RWPE2 (cell line): ENCODE measurements around the gene MRPS31.

ENCODE experiments used
- ATAC-seq: fragments of 200-7000 bp; cut with Tn5 transposase; 3 replicates; pipeline ENCODE4 v1.9.1; 2021; ENCODE audit warnings: low read depth
- DNase-seq: peaks from one replicate; pipeline ENCODE4 v3.0.0-alpha.2; 2020; ENCODE audit warnings: low spot score
- H3K27ac ChIP-seq: fragments of 450-650 bp; 2 replicates; pipeline ENCODE4 v1.5.1; 2017; ENCODE audit warnings: mild to moderate bottlenecking; ENCODE audit not compliant: poor library complexity, severe bottlenecking
- H3K27me3 ChIP-seq: fragments of 250-450 bp; sonication (Bioruptor Pico); 2 replicates; pipeline ENCODE4 v1.5.1; 2021; ENCODE audit warnings: mild to moderate bottlenecking, moderate library complexity; ENCODE audit not compliant: insufficient read depth, poor library complexity, severe bottlenecking
- H3K36me3 ChIP-seq: fragments of 250-450 bp; sonication (Bioruptor Pico); 2 replicates; pipeline ENCODE4 v1.5.1; 2020; ENCODE audit warnings: low read depth, mild to moderate bottlenecking, moderate library complexity
- H3K4me1 ChIP-seq: fragments of 250-450 bp; sonication (Bioruptor Pico); 2 replicates; pipeline ENCODE4 v1.5.1; 2021; ENCODE audit warnings: mild to moderate bottlenecking, moderate library complexity; ENCODE audit not compliant: insufficient read depth, poor library complexity, severe bottlenecking
- H3K4me3 ChIP-seq: fragments of 250-450 bp; sonication (Bioruptor Pico); 2 replicates; pipeline ENCODE4 v1.5.1; 2021; ENCODE audit warnings: mild to moderate bottlenecking, moderate library complexity; ENCODE audit not compliant: severe bottlenecking
- H3K9me3 ChIP-seq: fragments of 250-450 bp; sonication (Bioruptor Pico); 2 replicates; pipeline ENCODE4 v1.5.1; 2021; ENCODE audit warnings: mild to moderate bottlenecking, moderate library complexity; ENCODE audit not compliant: severe bottlenecking
- CTCF ChIP-seq: fragments of 450-650 bp; IDR thresholded peaks from one replicate; pipeline ENCODE4 v1.5.1; 2017; ENCODE audit warnings: mild to moderate bottlenecking, moderate library complexity; ENCODE audit not compliant: poor library complexity, severe bottlenecking

Gene MRPS31

GRCh38 chr13:40806241-40806640 is 35.3 kb upstream of the MRPS31 start:
- Histone ChIP-seq H3K4me1 (no peaks in the 10 kb centered on the region), H3K36me3 (peaks cover 25% of the 10 kb centered on the region), H3K4me3 (no peak overlapping the region), H3K27ac (no peak overlapping the region), H3K9me3 (no peaks in the 10 kb centered on the region), H3K27me3 (no peaks in the 10 kb centered on the region)
- no peak for TF ChIP-seq CTCF
- DNase-seq (no peak), ATAC-seq (no peak)

- ATAC-seq = no peak
- peaks cover 30% of the 10 kb centered on the region for H3K36me3 ChIP-seq
These were observed 32.3 kb upstream of the MRPS31 start for GRCh38 chr13:40803316-40803715.

GRCh38 chr13:40801255-40802217 is 30.5 kb upstream of the MRPS31 start:
- no peak for DNase-seq
- ATAC-seq = no peak

More at GRCh38 chr13:40803316-40803715, 32.3 kb upstream of the MRPS31 start:
- no peaks in the 10 kb centered on the region for H3K4me1 ChIP-seq
- H3K9me3 ChIP-seq = no peaks in the 10 kb centered on the region
- no peak overlapping the region for H3K27ac ChIP-seq
- no peak for DNase-seq
- no peak overlapping the region for H3K4me3 ChIP-seq
- no peaks in the 10 kb centered on the region for H3K27me3 ChIP-seq
- TF ChIP-seq CTCF = no peak

GRCh38 chr13:40800559-40800958 is 29.6 kb upstream of the MRPS31 start:
- H3K36me3 ChIP-seq = peaks cover 38% of the 10 kb centered on the region
- no peak for ATAC-seq
- H3K4me3 ChIP-seq = no peak overlapping the region
- no peak for DNase-seq
- TF ChIP-seq CTCF = no peak
- H3K27ac ChIP-seq = no peak overlapping the region
- H3K9me3 ChIP-seq = no peaks in the 10 kb centered on the region
- no peaks in the 10 kb centered on the region for H3K27me3 ChIP-seq
- H3K4me1 ChIP-seq = no peaks in the 10 kb centered on the region

More at GRCh38 chr13:40801255-40802217, 30.5 kb upstream of the MRPS31 start:
- H3K27ac ChIP-seq = no peak overlapping the region
- no peaks in the 10 kb centered on the region for H3K27me3 ChIP-seq
- TF ChIP-seq CTCF = no peak
- no peak overlapping the region for H3K4me3 ChIP-seq
- no peaks in the 10 kb centered on the region for H3K4me1 ChIP-seq
- H3K36me3 ChIP-seq = peaks cover 39% of the 10 kb centered on the region
- H3K9me3 ChIP-seq = no peaks in the 10 kb centered on the region

GRCh38 chr13:40799508-40799907 is 28.5 kb upstream of the MRPS31 start:
- H3K27me3 ChIP-seq = no peaks in the 10 kb centered on the region
- H3K9me3 ChIP-seq = no peaks in the 10 kb centered on the region
- no peak overlapping the region for H3K27ac ChIP-seq
- no peak for ATAC-seq
- peaks cover 36% of the 10 kb centered on the region for H3K36me3 ChIP-seq
- no peaks in the 10 kb centered on the region for H3K4me1 ChIP-seq
- no peak for DNase-seq
- no peak overlapping the region for H3K4me3 ChIP-seq
- no peak for TF ChIP-seq CTCF
